HepG2 (cell line): ENCODE measurements around the gene ACTR3. TPM values are rescaled to one million over a fixed set of nuclear protein-coding genes. Genes with fewer than 3 reads are reported as not detected.

Experiments
- CBFB ChIP-seq: sonication (generic); formaldehyde crosslinking; IDR thresholded peaks from 2 replicates; pipeline ENCODE4 v1.4.0; 2020; ENCODE audit warnings: missing genetic modification reagents
- CENPX ChIP-seq: sonication (generic); formaldehyde crosslinking; IDR thresholded peaks from 2 replicates; pipeline ENCODE4 v1.9.0; 2021; ENCODE audit warnings: mild to moderate bottlenecking, missing genetic modification reagents, moderate library complexity
- EHMT2 ChIP-seq: fragments of 200-600 bp; sonication (generic); IDR thresholded peaks from 2 replicates; pipeline ENCODE4 v1.7.0; 2017; ENCODE audit warnings: antibody characterized with exemption, low read depth, low read length, borderline replicate concordance
- HINFP ChIP-seq: sonication (generic); formaldehyde crosslinking; IDR thresholded peaks from 2 replicates; pipeline ENCODE4 v1.4.0; 2020; ENCODE audit warnings: low read depth, mild to moderate bottlenecking, missing genetic modification reagents
- JUND ChIP-seq: sonication (generic); formaldehyde crosslinking; IDR thresholded peaks from 2 replicates; pipeline ENCODE4 v1.8.0; 2022; ENCODE audit warnings: mild to moderate bottlenecking, missing genetic modification reagents
- MED13 ChIP-seq: sonication (generic); formaldehyde crosslinking; IDR thresholded peaks from 2 replicates; pipeline ENCODE4 v1.5.0; 2020; ENCODE audit warnings: missing genetic modification reagents
- MIXL1 ChIP-seq: IDR thresholded peaks from 2 replicates; pipeline ENCODE4 v1.6.1; 2016
- NFE2L1 ChIP-seq: sonication (generic); formaldehyde crosslinking; IDR thresholded peaks from 2 replicates; pipeline ENCODE4 v1.4.0; 2020; ENCODE audit warnings: missing genetic modification reagents, mild to moderate bottlenecking, borderline replicate concordance
- NFKB2 ChIP-seq: sonication (generic); formaldehyde crosslinking; IDR thresholded peaks from 2 replicates; pipeline ENCODE4 v1.4.0; 2020; ENCODE audit warnings: missing genetic modification reagents, borderline replicate concordance
- NR2F6 ChIP-seq, 2 experiments: IDR thresholded peaks; 2 replicates each; pipeline ENCODE4 v1.6.1; 2016; ENCODE audit warnings: antibody characterized with exemption in 1 of 2, mild to moderate bottlenecking in 1 of 2
- PITX1 ChIP-seq: sonication (generic); formaldehyde crosslinking; IDR thresholded peaks from 2 replicates; pipeline ENCODE4 v1.5.1; 2020; ENCODE audit warnings: mild to moderate bottlenecking, missing genetic modification reagents
- RCOR2 ChIP-seq: IDR thresholded peaks from 2 replicates; pipeline ENCODE4 v1.6.1; 2016; ENCODE audit warnings: missing biosample characterization, missing genetic modification reagents
- THYN1 ChIP-seq: sonication (generic); formaldehyde crosslinking; IDR thresholded peaks from 2 replicates; pipeline ENCODE4 v1.8.1; 2023; ENCODE audit warnings: low read depth, mild to moderate bottlenecking, moderate library complexity, missing genetic modification reagents, borderline replicate concordance
- TIGD3 ChIP-seq: sonication (generic); formaldehyde crosslinking; IDR thresholded peaks from 2 replicates; pipeline ENCODE4 v1.5.1; 2020; ENCODE audit warnings: mild to moderate bottlenecking, missing genetic modification reagents, borderline replicate concordance
- ZNF30 ChIP-seq: sonication (generic); formaldehyde crosslinking; IDR thresholded peaks from 2 replicates; pipeline ENCODE4 v1.5.0; 2020; ENCODE audit warnings: mild to moderate bottlenecking, missing genetic modification reagents
- ZNF326 ChIP-seq: sonication (generic); formaldehyde crosslinking; IDR thresholded peaks from 2 replicates; pipeline ENCODE4 v1.4.0; 2020; ENCODE audit warnings: missing genetic modification reagents, borderline replicate concordance
- ZNF441 ChIP-seq: sonication (generic); formaldehyde crosslinking; IDR thresholded peaks from 2 replicates; pipeline ENCODE4 v1.7.0; 2021; ENCODE audit warnings: missing genetic modification reagents, borderline replicate concordance
- ZNF563 ChIP-seq: sonication (generic); formaldehyde crosslinking; IDR thresholded peaks from 2 replicates; pipeline ENCODE4 v1.8.0; 2022; ENCODE audit warnings: mild to moderate bottlenecking, moderate library complexity, missing genetic modification reagents
- ZNF572 ChIP-seq: sonication (generic); formaldehyde crosslinking; IDR thresholded peaks from 2 replicates; pipeline ENCODE4 v1.5.1; 2020; ENCODE audit warnings: mild to moderate bottlenecking, missing genetic modification reagents
- polyA plus RNA-seq, 8 experiments: library from polyadenylated mRNA; depleted of rRNA in 3 of 8; stranded (reverse) in 7 of 8; unstranded in 1 of 8; fragments of >200 nt; fragmentation: Illumina TruSeq in 4 of 8; extraction: Trizol in 4 of 8; gene quantifications; 2 replicates each; pipeline versions ENCODE4 v1.2.1 to v1.2.3, GENCODE V29; 2011 to 2016; ENCODE audit warnings: low read depth in 4 of 8, missing spikeins in 1 of 8, mixed read lengths in 1 of 8; ENCODE audit not compliant: insufficient read depth in 1 of 8
- total RNA-seq, 5 experiments: library from RNA; depleted of rRNA; stranded (reverse); fragments of >200 nt; fragmentation: Illumina TruSeq; extraction: Trizol; gene quantifications; 2 replicates each; pipeline ENCODE4 v1.2.3, GENCODE V29; 2016; ENCODE audit warnings: low read depth in 1 of 5
- TF ChIP-seq, protein P1 (sequence below): sonication (generic); formaldehyde crosslinking; IDR thresholded peaks from 2 replicates; pipeline ENCODE4 v1.8.0; 2022; ENCODE audit warnings: low read depth, missing genetic modification reagents
- TF ChIP-seq, protein P2 (sequence below): sonication (generic); formaldehyde crosslinking; IDR thresholded peaks from 2 replicates; pipeline ENCODE4 v1.4.0; 2020; ENCODE audit warnings: missing genetic modification reagents, mild to moderate bottlenecking, borderline replicate concordance

ACTR3 gene
- total and polyA plus RNA-seq, 2 of the 13 experiments (the other 11 are each of a cell fraction or from before 2014, with no cell fraction given), result 123 to 225 TPM

DNA sequence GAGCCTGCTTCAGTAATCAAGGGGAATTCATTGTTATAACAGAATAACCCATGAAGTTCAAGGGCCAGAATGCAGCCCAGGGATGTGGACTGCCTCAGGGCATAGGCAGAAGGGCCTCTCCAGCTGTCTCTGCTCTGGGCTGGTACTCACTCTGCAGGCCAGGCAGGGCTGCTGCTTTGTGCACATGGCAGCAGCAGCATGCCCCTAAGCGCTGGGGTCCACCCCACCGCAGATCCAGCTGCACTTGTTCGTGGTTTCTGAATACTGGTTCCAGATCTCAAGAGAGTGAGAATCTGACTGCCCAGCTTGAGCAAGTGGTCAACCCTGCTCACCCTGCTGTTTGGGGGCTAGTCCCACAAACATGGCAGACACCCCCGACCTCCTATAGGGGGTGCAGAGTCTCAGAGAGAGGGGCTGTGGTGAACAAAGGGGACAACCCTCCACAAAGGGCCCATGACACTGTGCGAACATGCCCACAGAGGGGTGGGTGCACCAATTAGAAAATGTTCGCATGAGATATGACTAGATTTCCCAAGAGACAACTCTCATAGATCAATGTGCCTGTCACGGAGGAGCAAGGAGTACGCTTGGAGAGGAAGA lies 87.3 kb downstream of the ACTR3 start (continued):
- TF ChIP-seq ZNF441 (CRISPR knock-in tag) (no peak), RCOR2 (CRISPR knock-in tag) (no peak; the same call in 1 of the 2 replicates), NFKB2 (peak; percentile 61; the same call in 1 of the 2 replicates), MIXL1 (no peak), CBFB (CRISPR knock-in tag) (no peak; the same call in 1 of the 2 replicates), JUND (no peak), NFE2L1 (CRISPR knock-in tag) (no peak), ZNF563 (no peak), EHMT2 (no peak), PITX1 (CRISPR knock-in tag) (peak; percentile 46; the same call in 1 of the 2 replicates), TIGD3 (CRISPR knock-in tag) (no peak), ZNF30 (no peak), MED13 (CRISPR knock-in tag) (no peak), THYN1 (CRISPR knock-in tag) (no peak), ZNF572 (CRISPR knock-in tag) (no peak), HINFP (CRISPR knock-in tag) (no peak), NR2F6 (IDR thresholded peaks at IDR 0.05) (no peak), NR2F6 (CRISPR knock-in tag; IDR thresholded peaks at IDR 0.05) (no peak), CENPX (CRISPR knock-in tag) (no peak), ZNF326 (CRISPR knock-in tag) (no peak)
- TF ChIP-seq, protein P1, sequence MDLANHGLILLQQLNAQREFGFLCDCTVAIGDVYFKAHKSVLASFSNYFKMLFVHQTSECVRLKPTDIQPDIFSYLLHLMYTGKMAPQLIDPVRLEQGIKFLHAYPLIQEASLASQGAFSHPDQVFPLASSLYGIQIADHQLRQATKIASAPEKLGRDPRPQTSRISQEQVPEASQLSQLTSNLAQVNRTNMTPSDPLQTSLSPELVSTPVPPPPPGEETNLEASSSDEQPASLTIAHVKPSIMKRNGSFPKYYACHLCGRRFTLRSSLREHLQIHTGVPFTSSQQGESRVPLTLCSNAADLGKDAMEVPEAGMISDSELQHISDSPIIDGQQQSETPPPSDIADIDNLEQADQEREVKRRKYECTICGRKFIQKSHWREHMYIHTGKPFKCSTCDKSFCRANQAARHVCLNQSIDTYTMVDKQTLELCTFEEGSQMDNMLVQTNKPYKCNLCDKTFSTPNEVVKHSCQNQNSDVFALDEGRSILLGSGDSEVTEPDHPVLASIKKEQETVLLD (CRISPR knock-in tag), result no peak
- TF ChIP-seq, protein P2, sequence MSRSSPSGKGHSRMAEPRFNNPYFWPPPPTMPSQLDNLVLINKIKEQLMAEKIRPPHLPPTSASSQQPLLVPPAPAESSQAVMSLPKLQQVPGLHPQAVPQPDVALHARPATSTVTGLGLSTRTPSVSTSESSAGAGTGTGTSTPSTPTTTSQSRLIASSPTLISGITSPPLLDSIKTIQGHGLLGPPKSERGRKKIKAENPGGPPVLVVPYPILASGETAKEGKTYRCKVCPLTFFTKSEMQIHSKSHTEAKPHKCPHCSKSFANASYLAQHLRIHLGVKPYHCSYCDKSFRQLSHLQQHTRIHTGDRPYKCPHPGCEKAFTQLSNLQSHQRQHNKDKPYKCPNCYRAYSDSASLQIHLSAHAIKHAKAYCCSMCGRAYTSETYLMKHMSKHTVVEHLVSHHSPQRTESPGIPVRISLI, result no peak; the same call in 1 of the 2 replicates
